GM21737 (cell line): ENCODE measurements around the gene ABHD6.
"Not testable (repeated sequence)": the region's sequence is repeated elsewhere in the genome, so short reads cannot be mapped to it uniquely, and the experiment has no call there.

Source experiments
- ATAC-seq: cut with Tn5 transposase; IDR thresholded peaks from one replicate; pipeline ENCODE4 v1.9.1; 2021; ENCODE audit warnings: mild to moderate bottlenecking, moderate library complexity; ENCODE audit not compliant: unreplicated experiment

Gene ABHD6

GRCh38 chr3:58337190-58337589 lies 99.6 kb downstream of the ABHD6 start:
- no peak for ATAC-seq

DNA sequence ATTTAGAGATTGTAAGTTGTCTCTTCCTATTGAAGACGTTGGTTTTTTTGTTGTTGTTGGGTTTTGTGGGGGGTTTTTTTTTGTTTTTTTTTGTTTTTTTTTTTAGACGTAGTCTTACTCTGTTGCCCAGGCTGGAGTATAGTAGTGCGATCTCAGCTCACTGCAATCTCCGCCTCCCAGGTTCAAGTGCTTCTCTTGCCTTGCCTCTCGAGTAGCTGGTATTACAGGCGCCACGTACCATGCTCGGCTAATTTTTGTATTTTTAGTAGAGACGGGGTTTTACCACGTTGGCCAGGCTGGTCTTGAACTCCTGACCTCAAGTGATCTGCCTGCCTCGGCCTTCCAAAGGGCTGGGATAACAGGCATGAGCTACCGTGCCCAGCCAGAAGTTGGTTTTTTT lies 101.6 kb downstream of the ABHD6 start:
- ATAC-seq: not testable (repeated sequence)

DNA sequence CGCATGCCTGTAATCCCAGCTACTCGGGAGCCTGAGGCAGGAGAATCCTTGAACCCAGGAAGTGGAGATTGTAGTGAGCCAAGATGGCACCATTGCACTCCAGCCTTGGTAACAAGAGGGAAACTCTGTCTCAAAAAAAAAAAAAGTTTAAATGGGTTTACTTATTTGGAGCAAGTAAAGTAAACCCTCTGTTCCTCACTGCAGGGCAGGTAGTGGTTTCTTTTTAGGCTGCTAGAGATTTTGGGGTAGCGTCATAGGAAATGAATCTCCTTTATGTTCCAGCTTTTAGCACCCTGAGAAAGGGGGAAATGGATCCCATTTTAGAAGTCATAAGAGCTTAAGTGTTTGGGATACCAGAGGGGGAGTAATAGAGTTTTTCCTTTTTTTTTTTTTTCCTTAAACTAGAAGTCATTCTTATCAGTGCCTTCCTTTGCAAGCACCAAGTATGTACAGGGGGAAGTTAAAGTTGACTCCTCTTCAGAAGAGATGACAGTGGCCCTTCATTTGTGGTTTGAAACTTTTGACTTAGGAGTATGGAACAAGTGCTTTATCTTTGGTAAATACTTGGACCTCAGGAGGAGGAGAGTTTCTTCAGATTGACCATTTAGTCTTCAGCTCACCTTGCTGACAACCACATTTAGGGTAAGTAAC lies 103.1 kb downstream of the ABHD6 start:
- no peak for ATAC-seq

DNA sequence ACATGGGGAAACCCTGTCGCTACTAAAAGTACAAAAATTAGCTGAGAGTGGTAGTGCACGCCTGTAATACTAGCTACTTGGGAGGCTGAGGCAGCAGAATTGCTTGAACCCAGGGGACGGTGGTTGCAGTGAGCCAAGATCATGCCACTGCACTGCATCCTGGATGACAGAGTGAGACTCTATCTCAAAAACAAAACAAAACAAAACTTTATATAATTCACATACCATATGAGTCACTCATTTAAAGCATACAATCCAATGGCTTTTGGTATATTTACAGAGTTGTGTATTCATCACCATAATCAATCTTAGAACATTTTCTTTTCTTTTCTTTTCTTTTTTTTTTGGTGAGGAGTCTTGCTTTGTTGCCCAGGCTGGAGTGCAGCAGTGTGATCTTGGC lies 103.8 kb downstream of the ABHD6 start:
- ATAC-seq: no peak

DNA sequence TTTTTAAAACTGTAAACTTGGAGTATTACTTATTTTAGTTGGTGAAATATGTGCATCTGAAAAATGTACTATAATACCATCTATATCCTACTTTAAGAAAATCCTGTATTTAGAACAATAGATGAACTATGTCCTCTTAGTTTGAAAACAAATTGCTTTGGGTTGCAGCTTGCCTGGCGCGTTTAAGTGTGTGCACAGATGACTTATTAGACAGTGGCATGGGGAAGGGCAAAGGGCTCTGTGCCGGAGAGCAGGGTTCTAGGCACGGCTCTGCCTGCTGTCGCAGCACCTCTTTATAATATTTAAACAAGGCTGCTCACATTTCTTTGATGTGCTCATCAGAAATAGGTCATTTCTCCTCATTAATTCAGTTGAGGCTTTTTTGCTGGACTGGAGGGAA lies 105.1 kb downstream of the ABHD6 start:
- no peak for ATAC-seq
